ENCODE data around the gene CFHR2.
"Not testable (repeated sequence)": the region's sequence is repeated elsewhere in the genome, so short reads cannot be mapped to it uniquely, and the experiment has no call there.

DNA sequence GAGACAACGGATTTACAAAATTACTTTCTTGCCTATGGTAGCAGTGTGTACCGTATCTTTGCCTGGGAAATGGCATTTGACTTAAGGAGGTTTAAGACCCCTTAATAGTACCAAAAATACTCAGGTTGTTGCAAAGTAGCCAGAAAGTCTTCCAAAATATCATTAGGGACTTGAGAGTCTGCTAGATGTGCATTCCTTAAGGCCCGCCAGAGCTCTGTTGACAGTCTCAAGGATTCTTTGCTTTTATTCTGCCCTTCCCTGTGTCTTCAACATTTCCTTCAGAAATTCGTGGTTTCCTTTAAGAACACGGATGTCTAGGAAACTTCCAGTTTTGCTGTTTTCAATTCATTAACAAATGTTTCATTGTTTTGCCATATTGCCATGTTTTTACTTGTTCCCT lies 31.3 kb upstream of the CFHR2 start:
- not testable (repeated sequence) for TF ChIP-seq POLR2A (IDR thresholded peaks at IDR 0.05; ENCODE audit: extremely low read depth, insufficient read length); MYC (IDR thresholded peaks at IDR 0.05; ENCODE audit: low read depth, low read length)
- TF ChIP-seq, protein P1, sequence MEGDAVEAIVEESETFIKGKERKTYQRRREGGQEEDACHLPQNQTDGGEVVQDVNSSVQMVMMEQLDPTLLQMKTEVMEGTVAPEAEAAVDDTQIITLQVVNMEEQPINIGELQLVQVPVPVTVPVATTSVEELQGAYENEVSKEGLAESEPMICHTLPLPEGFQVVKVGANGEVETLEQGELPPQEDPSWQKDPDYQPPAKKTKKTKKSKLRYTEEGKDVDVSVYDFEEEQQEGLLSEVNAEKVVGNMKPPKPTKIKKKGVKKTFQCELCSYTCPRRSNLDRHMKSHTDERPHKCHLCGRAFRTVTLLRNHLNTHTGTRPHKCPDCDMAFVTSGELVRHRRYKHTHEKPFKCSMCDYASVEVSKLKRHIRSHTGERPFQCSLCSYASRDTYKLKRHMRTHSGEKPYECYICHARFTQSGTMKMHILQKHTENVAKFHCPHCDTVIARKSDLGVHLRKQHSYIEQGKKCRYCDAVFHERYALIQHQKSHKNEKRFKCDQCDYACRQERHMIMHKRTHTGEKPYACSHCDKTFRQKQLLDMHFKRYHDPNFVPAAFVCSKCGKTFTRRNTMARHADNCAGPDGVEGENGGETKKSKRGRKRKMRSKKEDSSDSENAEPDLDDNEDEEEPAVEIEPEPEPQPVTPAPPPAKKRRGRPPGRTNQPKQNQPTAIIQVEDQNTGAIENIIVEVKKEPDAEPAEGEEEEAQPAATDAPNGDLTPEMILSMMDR (IDR thresholded peaks at IDR 0.05; ENCODE audit: low read depth, low read length), result not testable (repeated sequence)
- TF ChIP-seq, protein P2, sequence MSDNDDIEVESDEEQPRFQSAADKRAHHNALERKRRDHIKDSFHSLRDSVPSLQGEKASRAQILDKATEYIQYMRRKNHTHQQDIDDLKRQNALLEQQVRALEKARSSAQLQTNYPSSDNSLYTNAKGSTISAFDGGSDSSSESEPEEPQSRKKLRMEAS (IDR thresholded peaks at IDR 0.05; ENCODE audit: low read depth, low read length), result not testable (repeated sequence)

All from NB4 (cell line).